ENCODE results near the gene KCNA10. TPM values are rescaled to one million over a fixed set of nuclear protein-coding genes. Genes with fewer than 3 reads are reported as not detected.

KCNA10 gene
- total and polyA plus RNA-seq, 2 of the 13 experiments (the other 11 are each of a cell fraction or from before 2014, with no cell fraction given) = not detected

DNA sequence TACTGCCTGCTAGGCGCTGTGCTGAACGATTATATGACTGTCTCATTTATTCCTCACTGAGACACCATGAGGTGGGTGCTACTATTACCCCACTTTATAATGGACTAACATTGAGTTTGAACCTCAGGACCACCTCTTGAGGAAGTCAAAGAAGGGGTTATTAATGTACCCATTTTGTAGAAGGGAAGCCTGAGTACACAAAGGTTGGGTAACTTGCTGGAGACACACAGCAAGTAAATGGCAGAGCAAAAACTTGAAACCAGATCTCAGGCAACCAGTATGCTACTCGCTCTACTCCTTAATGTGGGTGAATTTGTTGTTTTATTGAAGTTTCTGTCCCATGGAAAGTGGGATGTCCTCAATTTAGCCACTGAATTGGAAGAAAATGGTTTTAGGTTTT, 30.1 kb downstream of the KCNA10 start:
- WGBS (ENCODE audit: low lambda C conversion rate) = 28% methylated on average over 3 of the region's 3 CpGs
- FAIRE-seq (no peak), ATAC-seq (no peak), DNase-seq (ENCODE audit: low spot score) (no peak)
- ChIA-PET POLR2A (no interaction called here), CTCF (ENCODE audit: low intra/inter-chr PET ratio, low total read pairs) (no interaction called here)
- Histone ChIP-seq H3K27me3 (ENCODE audit: control insufficient read depth in 1 of 2, insufficient read depth in 2 of 2, low read length in 2 of 2) (peaks cover 0 to 1% of the 10 kb centered on the region in 2 experiments; a peak in 2 of 5 replicates), H3K36me3 (replicated peaks in 1 of 2; ENCODE audit: control insufficient read depth in 1 of 2, insufficient read depth in 2 of 2, low read length in 2 of 2) (no peaks in the 10 kb centered on the region), H2AFZ (ENCODE audit: low read length) (no peak overlapping the region), H3K4me1 (ENCODE audit: insufficient read depth, low read length) (no peaks in the 10 kb centered on the region), H3K27ac (ENCODE audit: extremely low read length, insufficient read depth, low read length) (no peak overlapping the region), H3K9ac (ENCODE audit: insufficient read depth, low read depth, low read length) (no peak overlapping the region), H3K79me2 (ENCODE audit: insufficient read depth, low read length) (no peaks in the 10 kb centered on the region), H3K9me3 (ENCODE audit: low read length) (no peaks in the 10 kb centered on the region), H3K4me2 (ENCODE audit: low read depth, low read length) (no peak overlapping the region), H3K4me3 (replicated peaks in 1 of 3; ENCODE audit: insufficient read depth in 1 of 3, low read depth in 2 of 3, low read length in 3 of 3) (no peak overlapping the region), H4K20me1 (ENCODE audit: insufficient read depth, low read length) (no peaks in the 10 kb centered on the region)
- in situ Hi-C loops (cut with HindIII; ENCODE audit: extremely low pct_ligation_motif_present, low pct_unique_long_range_greater_than_20kb) (no loop called here), intact Hi-C loops (cut with micrococcal nuclease; ENCODE audit: unreplicated experiment) (no loop called here)
- BruUV-seq (replicated peaks) = no TSS peak
- TF ChIP-seq ZNF629 (CRISPR knock-in tag; conservative IDR thresholded peaks at IDR 0.05) = peak; percentile 47; the same call in 1 of the 2 replicates
- no peak for TF ChIP-seq ZNF546 (CRISPR knock-in tag; conservative IDR thresholded peaks at IDR 0.05)

GRCh38 chr1:110488161-110488560, 30.8 kb downstream of the KCNA10 start:
- Histone ChIP-seq H3K4me1 (ENCODE audit: insufficient read depth, low read length) (no peaks in the 10 kb centered on the region), H3K27ac (ENCODE audit: extremely low read length, insufficient read depth, low read length) (no peak overlapping the region), H3K27me3 (ENCODE audit: control insufficient read depth in 1 of 2, insufficient read depth in 2 of 2, low read length in 2 of 2) (peaks cover 0 to 1% of the 10 kb centered on the region in 2 experiments; a peak in 2 of 5 replicates), H3K9ac (ENCODE audit: insufficient read depth, low read depth, low read length) (no peak overlapping the region), H3K9me3 (ENCODE audit: low read length) (no peaks in the 10 kb centered on the region), H2AFZ (ENCODE audit: low read length) (no peak overlapping the region), H3K36me3 (replicated peaks in 1 of 2; ENCODE audit: control insufficient read depth in 1 of 2, insufficient read depth in 2 of 2, low read length in 2 of 2) (no peaks in the 10 kb centered on the region), H3K4me3 (replicated peaks in 1 of 3; ENCODE audit: insufficient read depth in 1 of 3, low read depth in 2 of 3, low read length in 3 of 3) (no peak overlapping the region), H3K79me2 (ENCODE audit: insufficient read depth, low read length) (no peaks in the 10 kb centered on the region), H3K4me2 (ENCODE audit: low read depth, low read length) (no peak overlapping the region), H4K20me1 (ENCODE audit: insufficient read depth, low read length) (no peaks in the 10 kb centered on the region)
- in situ Hi-C loops (cut with HindIII; ENCODE audit: extremely low pct_ligation_motif_present, low pct_unique_long_range_greater_than_20kb) (no loop called here), intact Hi-C loops (cut with micrococcal nuclease; ENCODE audit: unreplicated experiment) (no loop called here)
- 13% methylated on average over 1 of the region's 12 CpGs for WGBS (ENCODE audit: low lambda C conversion rate)
- ChIA-PET CTCF (ENCODE audit: low intra/inter-chr PET ratio, low total read pairs) (no interaction called here), POLR2A (no interaction called here)
- ATAC-seq (no peak), DNase-seq (ENCODE audit: low spot score) (no peak), FAIRE-seq (no peak)
- BruUV-seq (replicated peaks) = no TSS peak
- TF ChIP-seq FUBP1 (CRISPR knock-in tag; IDR thresholded peaks at IDR 0.05; ENCODE audit: borderline replicate concordance) = no peak
- TF ChIP-seq, protein P1, sequence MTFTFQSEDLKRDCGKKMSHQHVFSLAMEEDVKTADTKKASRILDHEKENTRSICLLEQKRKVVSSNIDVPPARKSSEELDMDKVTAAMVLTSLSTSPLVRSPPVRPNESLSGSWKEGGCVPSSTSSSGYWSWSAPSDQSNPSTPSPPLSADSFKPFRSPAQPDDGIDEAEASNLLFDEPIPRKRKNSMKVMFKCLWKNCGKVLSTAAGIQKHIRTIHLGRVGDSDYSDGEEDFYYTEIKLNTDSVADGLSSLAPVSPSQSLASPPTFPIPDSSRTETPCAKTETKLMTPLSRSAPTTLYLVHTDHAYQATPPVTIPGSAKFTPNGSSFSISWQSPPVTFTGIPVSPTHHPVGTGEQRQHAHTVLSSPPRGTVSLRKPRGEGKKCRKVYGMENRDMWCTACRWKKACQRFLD (CRISPR knock-in tag; IDR thresholded peaks at IDR 0.05; ENCODE audit: borderline replicate concordance) = no peak
- no peak for TF ChIP-seq ZNF282 (IDR thresholded peaks at IDR 0.05; ENCODE audit: partially characterized antibody)
- TF ChIP-seq TRIM22 (IDR thresholded peaks at IDR 0.05) = no peak
- TF ChIP-seq ZNF670 (CRISPR knock-in tag; IDR thresholded peaks at IDR 0.05; ENCODE audit: borderline replicate concordance) = no peak
- no peak for TF ChIP-seq ZBTB33 (CRISPR knock-in tag; IDR thresholded peaks at IDR 0.05)
- TF ChIP-seq SIX1 (CRISPR knock-in tag; IDR thresholded peaks at IDR 0.05; ENCODE audit: borderline replicate concordance) = no peak
- no peak for TF ChIP-seq PHB2 (IDR thresholded peaks at IDR 0.05; ENCODE audit: partially characterized antibody)
- no peak for TF ChIP-seq FOXM1 (CRISPR knock-in tag; IDR thresholded peaks at IDR 0.05)
- TF ChIP-seq ZNF17 (CRISPR knock-in tag; IDR thresholded peaks at IDR 0.05) = no peak
- TF ChIP-seq THYN1 (CRISPR knock-in tag; IDR thresholded peaks at IDR 0.05; ENCODE audit: borderline replicate concordance, low read depth) = no peak

Measured in HepG2 (cell line).